ENCODE results near the gene EARS2.
A peak's percentile ranks its signal among the peaks of the same experiment; 100 is the strongest.

DNA sequence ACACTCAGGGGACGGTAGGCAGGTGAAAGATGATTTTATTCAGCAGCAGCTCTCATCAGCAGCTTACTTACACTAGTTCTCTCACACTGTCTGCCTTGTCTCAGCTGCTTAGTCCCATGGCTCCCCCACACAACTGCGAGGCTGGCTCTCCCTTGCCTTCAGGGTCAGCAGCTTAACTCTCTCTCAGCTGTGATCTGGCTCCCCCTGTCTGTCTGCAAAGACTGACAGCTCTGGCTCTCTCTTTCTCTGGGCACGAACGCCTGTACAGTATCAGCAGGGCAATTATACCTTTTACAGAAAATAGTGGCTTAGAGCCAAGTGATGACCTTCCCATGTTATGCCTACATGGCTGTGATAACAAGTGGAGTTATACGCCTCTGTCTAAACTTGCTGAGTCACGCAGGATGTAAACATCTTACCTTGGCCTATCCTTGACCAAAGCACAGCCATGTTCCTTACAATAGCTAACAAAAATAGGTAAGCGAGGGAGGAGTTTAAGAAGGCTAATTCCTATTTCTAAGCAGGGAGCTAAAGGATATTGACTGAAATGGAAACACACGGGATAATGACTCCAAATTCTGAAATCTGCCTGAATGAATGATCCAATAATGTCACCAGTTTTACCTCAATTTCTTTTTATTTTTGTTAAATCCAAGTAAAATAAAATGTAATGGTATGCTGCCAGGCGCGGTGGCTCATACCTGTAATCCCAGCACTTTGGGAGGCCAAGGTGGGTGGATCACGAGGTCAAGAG, 40.0 kb upstream of the EARS2 start:
- TF ChIP-seq CTCF (IDR thresholded peaks at IDR 0.05) (peak; percentile 53), EZH2 (IDR thresholded peaks at IDR 0.05) (no peak)
